Loucy (cell line): ENCODE results near the gene CORO7.

ENCODE experiments used
- CTCF ChIP-seq: fragments of 200-600 bp; sonication (generic); conservative IDR thresholded peaks from 2 replicates; pipeline ENCODE4 v1.5.1; 2014; ENCODE audit warnings: mild to moderate bottlenecking, antibody characterized with exemption, low read length
- EZH2phosphoT487 ChIP-seq: fragments of 200-600 bp; IDR thresholded peaks from 2 replicates; pipeline ENCODE4 v1.6.1; 2018; ENCODE audit warnings: antibody characterized with exemption, mild to moderate bottlenecking, moderate library complexity, borderline replicate concordance

- TF ChIP-seq EZH2phosphoT487 (no peak), CTCF (no peak)
These were observed 49.0 kb downstream of the CORO7 start for GRCh38 chr16:4367393-4367856.
